MV-4-11 (cell line): ENCODE results near the gene MARCO.
"Not testable (repeated sequence)": the region's sequence is repeated elsewhere in the genome, so short reads cannot be mapped to it uniquely, and the experiment has no call there.

Experiments
- DNase-seq: peaks from one replicate; lab custom pipeline; 2025; lab: John Stamatoyannopoulos, UW

The MARCO gene

DNA sequence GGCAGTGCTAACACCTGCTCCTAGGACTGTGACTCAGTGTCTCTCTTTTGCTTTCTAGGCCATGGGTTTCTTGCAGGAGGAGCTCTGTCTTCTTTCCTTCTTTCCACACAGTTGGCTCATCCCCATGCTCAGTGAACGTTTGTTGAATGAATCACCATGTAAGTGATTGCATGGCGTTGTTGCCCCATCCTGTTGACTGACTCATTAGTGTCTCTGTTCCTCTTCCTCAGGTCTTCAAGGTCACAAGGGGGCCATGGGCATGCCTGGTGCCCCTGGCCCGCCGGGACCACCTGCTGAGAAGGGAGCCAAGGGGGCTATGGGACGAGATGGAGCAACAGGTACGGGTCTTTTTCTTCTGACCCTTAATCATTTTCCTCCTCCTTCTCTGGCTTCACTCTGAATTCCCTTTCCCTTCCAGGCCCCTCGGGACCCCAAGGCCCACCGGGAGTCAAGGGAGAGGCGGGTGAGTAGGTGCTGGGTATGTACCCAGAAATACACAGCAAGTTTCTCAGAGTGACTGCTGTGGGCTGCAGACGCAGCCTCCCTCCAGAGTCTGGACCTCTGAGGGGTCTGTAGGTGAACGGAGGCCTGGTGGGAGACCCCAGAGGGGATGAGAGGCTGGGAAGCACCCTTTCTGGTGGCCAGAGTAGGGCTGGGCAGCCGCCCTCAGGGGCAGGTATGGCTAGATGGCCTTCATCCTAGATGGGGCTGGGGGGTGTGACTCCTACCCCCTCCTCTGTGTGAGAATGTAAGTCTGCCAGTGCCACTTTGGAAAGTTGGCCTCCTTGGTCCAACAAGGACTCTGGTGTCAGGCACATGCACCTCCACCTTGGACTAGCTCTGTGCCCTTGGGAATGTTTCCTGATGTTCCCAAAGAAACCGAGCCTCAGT is 32.4 kb downstream of the MARCO start:
- DNase-seq, result peak; percentile 89

GRCh38 chr2:118975133-118975532 is 33.1 kb downstream of the MARCO start:
- no peak for DNase-seq

GRCh38 chr2:118978064-118978463 is 36.1 kb downstream of the MARCO start:
- DNase-seq, result no peak

DNA sequence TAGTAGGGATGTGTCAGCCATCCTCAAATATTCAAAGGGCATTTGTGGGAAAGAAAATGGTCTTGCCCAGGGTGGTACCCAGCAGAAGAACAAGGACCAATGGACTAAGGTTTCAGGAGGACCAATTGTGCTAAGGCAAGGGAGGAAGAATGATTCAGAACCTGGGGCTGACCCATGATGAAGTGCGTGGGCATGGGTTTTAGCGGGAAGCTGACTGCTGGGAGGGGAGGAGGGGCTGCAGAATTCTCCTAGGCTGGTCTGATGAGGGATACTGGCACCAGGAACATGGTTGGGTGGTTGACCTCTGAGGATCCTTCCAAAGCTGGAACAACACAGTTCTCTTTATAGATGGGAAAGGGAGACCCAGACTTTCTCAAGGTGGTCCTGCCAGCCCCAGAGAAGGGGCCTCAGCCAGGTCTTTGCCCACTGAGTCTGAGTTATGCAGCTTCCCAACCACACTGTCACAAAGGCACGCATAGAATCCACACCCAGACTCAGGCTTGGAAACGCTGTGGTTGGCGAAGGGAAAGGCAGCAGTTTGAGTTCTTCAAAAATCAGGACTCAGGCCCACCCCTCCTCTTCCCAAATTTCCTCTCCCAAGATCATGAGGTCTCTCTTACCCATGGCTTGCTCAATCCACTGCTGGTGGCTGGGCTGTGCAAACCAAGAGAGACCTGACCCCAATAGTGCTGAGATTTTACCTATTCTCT is 37.3 kb downstream of the MARCO start:
- DNase-seq, result no peak

- DNase-seq, result no peak
Observed at GRCh38 chr2:118980022-118980421, 38.0 kb downstream of the MARCO start.

DNA sequence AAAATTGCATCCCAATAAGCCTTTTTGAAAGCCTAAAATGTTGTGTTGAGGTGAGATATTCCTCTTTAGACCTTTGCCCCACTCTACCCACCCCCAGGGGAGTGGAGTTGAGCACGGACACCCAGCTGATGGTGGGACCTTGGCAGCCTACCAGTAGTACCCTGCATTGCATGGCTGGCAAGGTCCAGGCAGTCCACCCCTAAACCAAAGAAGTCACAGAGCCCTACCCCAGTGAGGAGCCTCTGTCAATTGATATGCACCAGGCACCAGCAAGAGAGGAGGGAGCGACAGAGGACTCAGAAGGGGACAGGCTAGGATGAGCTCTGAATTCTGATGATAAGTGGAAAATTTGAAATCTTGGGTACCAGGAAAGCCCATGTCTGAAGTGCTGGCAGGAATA is 38.6 kb downstream of the MARCO start:
- DNase-seq, result no peak

- DNase-seq, result no peak
Observed at GRCh38 chr2:118981632-118982031, 39.6 kb downstream of the MARCO start.

DNA sequence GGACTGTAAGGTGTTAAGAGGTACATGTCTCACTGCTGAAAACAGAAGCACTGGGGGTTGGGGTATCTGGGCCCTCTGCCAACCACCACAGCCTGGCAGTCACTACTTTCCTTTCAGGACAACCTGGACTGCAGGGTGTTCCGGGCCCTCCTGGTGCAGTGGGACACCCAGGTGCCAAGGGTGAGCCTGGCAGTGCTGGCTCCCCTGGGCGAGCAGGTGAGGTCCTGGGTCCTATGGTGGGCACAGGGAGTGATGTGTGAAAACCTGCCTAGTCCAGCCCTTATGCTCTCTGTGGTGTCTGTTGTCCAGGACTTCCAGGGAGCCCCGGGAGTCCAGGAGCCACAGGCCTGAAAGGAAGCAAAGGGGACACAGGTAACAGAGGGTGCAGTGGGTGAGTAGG is 40.0 kb downstream of the MARCO start:
- no peak for DNase-seq

- no peak for DNase-seq
Observed at GRCh38 chr2:118983133-118983532, 41.1 kb downstream of the MARCO start.

DNA sequence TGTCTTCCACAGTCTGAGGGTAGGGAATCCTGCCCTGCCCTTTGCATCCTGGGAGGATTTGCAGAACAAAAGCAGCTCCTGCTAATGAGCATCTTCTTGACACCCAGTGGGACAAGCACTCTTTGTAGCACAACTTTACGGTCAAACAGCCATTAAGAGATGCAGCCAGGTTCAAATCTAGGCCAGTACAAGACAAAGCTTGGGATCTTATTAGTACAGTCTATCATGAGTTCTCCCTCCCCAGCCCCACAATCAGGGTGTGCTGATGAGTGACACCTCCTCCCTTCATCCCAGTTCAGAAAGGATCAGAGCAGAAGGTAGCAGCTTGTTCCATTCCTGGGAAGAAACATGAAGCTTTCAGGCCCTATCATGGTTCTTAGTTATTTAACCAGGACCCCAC is 41.9 kb downstream of the MARCO start:
- DNase-seq, result no peak

GRCh38 chr2:118986738-118987137 is 44.7 kb downstream of the MARCO start:
- DNase-seq, result peak; percentile 74

GRCh38 chr2:118987886-118988285 is 45.9 kb downstream of the MARCO start:
- no peak for DNase-seq

- DNase-seq, result no peak
Observed at GRCh38 chr2:118988706-118989105, 46.7 kb downstream of the MARCO start.

- DNase-seq, result no peak
Observed at GRCh38 chr2:118989481-118989880, 47.5 kb downstream of the MARCO start.

DNA sequence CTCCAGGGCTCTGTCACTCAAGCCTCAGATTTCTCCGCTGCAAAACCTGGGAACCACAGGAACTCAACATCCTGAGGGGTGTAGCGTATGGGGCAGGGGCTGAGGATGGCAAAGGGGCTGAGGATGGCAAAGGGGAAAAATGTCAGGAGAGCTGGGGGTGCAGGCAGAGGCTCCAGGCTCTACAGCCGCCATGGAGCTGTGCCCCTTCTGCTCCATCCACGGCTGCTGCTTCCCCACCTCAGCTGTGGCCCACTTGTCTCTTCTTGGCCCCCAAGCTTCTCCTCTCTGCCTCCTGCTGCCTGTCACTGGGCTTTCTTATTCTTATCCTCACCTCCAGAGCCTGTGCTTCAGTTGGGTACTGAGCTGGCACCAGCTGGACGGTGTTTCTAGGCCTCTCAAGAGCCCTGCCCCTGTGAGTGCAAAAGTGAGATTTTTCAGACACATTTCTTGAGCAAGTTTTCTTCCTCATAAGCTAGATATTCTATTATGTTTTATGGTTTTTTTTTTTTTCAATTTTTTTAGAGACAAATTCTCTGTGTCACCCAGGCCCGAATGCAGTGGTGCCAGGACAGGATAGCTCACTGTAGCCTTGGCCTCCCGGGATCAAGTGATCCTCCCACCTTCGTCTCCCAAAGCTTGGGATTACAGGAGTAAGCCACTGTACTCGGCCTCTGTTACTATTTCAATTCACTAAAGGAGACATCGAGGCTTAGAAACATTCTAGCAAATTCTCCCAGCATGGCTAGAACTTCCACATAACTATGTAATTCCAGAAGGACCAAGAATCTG is 49.0 kb downstream of the MARCO start:
- DNase-seq, result no peak

GRCh38 chr2:118991554-118991953 is 49.6 kb downstream of the MARCO start:
- DNase-seq, result no peak

DNA sequence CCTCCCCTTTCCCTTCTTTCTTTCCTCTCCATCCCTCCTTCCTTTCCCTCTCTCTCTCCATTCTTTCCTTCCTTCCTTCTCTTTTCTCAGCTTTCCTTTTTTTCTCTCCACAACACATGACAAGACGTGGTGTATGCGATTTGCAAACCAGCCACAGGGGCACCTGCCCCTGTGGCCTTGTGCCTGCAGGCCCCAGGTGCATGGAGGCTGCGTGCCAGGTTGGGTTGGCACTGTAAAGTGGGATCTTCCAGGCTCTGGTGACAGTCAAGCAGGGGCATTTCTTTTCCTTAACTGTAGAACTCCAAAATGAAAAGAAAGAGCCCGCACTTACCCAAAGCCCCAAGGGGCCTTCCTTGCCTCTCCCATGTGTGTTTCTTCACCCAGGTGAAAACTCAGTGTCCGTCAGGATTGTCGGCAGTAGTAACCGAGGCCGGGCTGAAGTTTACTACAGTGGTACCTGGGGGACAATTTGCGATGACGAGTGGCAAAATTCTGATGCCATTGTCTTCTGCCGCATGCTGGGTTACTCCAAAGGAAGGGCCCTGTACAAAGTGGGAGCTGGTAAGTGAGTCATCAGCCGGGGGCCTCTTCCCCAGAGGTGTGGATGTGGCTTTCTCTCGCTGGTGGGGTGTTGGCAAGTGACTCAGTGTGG is 50.9 kb downstream of the MARCO start:
- peak; percentile 72 for DNase-seq

DNA sequence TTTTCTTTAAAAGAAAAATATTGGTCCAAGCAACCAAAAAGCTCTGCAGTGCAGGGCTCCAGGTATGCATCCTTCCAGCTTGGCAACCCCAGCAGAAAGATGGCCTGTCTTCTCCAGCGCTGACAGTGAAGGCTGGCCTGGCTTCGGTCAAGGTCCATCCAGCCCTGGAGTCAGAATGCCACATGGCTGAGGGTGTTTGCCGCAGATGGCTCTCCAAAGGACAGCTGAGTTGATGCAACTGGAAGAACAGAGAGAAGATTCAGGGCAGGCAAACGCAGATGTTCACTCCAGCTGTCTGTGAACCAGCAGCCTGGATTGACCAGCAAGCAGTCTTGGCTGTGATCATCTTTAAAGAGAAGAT is 51.4 kb downstream of the MARCO start:
- peak; percentile 33 for DNase-seq

DNA sequence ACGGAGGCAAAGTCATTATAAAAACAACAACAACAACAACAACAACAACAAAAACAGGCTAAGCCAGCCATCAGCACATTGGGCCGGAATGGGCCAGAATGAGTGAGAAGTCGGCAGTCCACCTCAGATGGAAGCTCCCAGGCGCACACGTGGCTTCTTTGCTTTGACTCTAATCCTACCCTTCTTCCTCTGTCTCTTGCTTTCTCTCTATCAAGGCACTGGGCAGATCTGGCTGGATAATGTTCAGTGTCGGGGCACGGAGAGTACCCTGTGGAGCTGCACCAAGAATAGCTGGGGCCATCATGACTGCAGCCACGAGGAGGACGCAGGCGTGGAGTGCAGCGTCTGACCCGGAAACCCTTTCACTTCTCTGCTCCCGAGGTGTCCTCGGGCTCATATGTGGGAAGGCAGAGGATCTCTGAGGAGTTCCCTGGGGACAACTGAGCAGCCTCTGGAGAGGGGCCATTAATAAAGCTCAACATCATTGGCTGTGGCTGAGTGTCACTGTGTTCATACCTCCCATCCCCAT is 52.2 kb downstream of the MARCO start:
- DNase-seq, result no peak

- DNase-seq, result no peak
Observed at GRCh38 chr2:118994778-118995177, 52.8 kb downstream of the MARCO start.

DNA sequence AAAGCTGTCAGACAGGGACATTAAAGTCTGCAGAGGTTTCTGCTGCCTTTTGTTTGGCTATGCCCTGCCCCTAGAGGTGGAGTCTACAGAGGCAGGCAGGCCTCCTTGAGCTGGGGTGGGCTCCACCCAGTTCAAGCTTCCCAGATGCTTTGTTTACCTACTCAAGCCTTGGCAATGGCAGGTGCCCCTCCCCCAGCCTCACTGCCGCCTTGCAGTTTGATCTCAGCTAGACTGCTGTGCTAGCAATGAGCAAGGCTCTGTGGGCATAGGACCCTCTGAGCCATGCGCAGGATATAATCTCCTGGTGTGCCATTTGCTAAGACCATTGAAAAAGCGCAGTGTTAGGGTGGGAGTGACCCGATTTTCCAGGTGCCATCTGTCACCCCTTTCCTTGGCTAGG is 61.9 kb downstream of the MARCO start:
- DNase-seq, result not testable (repeated sequence)

- DNase-seq, result peak; percentile 43
Observed at GRCh38 chr2:119004602-119005001, 62.6 kb downstream of the MARCO start.
